MM.1S (cell line): ENCODE data around the gene BLOC1S1.

ENCODE experiments used
- DNase-seq: peaks from one replicate; pipeline ENCODE4 v3.0.0-alpha.2; 2015
- H2AFZ ChIP-seq: fragments of 300-600 bp; sonication (generic); 2 replicates; pipeline ENCODE4 v1.6.0; 2016; ENCODE audit warnings: antibody characterized with exemption, low read length
- H3F3A ChIP-seq: fragments of 300-600 bp; sonication (generic); 2 replicates; pipeline ENCODE4 v1.6.1; 2016; ENCODE audit warnings: mild to moderate bottlenecking, antibody characterized with exemption, low read length, moderate library complexity, mixed read lengths; ENCODE audit not compliant: insufficient read depth
- H3K27ac ChIP-seq: fragments of 300-600 bp; sonication (generic); 2 replicates; pipeline ENCODE4 v1.5.1; 2016; ENCODE audit warnings: mild to moderate bottlenecking, low read length
- H3K27me3 ChIP-seq: fragments of 300-600 bp; sonication (generic); replicated peaks from 2 replicates; pipeline ENCODE4 v1.6.0; 2016; ENCODE audit warnings: low read length; ENCODE audit not compliant: insufficient read depth
- H3K36me3 ChIP-seq: fragments of 300-600 bp; sonication (generic); replicated peaks from 2 replicates; pipeline ENCODE4 v1.6.1; 2016; ENCODE audit warnings: mild to moderate bottlenecking, low read length, mixed read lengths; ENCODE audit not compliant: insufficient read depth
- H3K4me1 ChIP-seq: fragments of 300-600 bp; sonication (generic); 2 replicates; pipeline ENCODE4 v1.6.1; 2016; ENCODE audit warnings: low read length, mixed read lengths
- H3K4me2 ChIP-seq: fragments of 300-600 bp; sonication (generic); 2 replicates; pipeline ENCODE4 v1.6.0; 2016; ENCODE audit warnings: low read depth, low read length
- H3K4me3 ChIP-seq: fragments of 300-600 bp; sonication (generic); 2 replicates; pipeline ENCODE4 v1.5.1; 2016; ENCODE audit warnings: low read length, mixed read lengths
- H3K79me2 ChIP-seq: fragments of 300-600 bp; sonication (generic); 2 replicates; pipeline ENCODE4 v1.6.1; 2016; ENCODE audit warnings: mixed run types, low read length, mixed read lengths
- H3K9ac ChIP-seq: fragments of 300-600 bp; sonication (generic); 2 replicates; pipeline ENCODE4 v1.6.1; 2016; ENCODE audit warnings: low read length, mixed read lengths
- H3K9me2 ChIP-seq: fragments of 300-600 bp; sonication (generic); replicated peaks from 2 replicates; pipeline ENCODE4 v1.6.1; 2016; ENCODE audit warnings: mild to moderate bottlenecking, low read length, mixed read lengths; ENCODE audit not compliant: insufficient read depth
- H3K9me3 ChIP-seq: fragments of 300-600 bp; sonication (generic); replicated peaks from 2 replicates; pipeline ENCODE4 v1.6.1; 2016; ENCODE audit warnings: mild to moderate bottlenecking, low read length, mixed read lengths; ENCODE audit not compliant: insufficient read depth
- H4K20me1 ChIP-seq: fragments of 300-600 bp; sonication (generic); 2 replicates; pipeline ENCODE4 v1.6.1; 2016; ENCODE audit warnings: mild to moderate bottlenecking, low read length, moderate library complexity, mixed read lengths; ENCODE audit not compliant: insufficient read depth
- EZH2 ChIP-seq: fragments of 300-600 bp; sonication (generic); optimal IDR thresholded peaks from 2 replicates; pipeline ENCODE3; 2017; ENCODE audit warnings: low read depth, mild to moderate bottlenecking, antibody characterized with exemption, low read length, mixed read lengths
- EZH2phosphoT487 ChIP-seq: fragments of 300-600 bp; sonication (generic); IDR thresholded peaks from 2 replicates; pipeline ENCODE4 v1.6.1; 2018; ENCODE audit warnings: antibody characterized with exemption, low read length
- TF ChIP-seq, protein P1 (sequence below): fragments of 300-600 bp; sonication (generic); IDR thresholded peaks from 2 replicates; pipeline ENCODE4 v1.5.1; 2016; ENCODE audit warnings: antibody characterized with exemption, low read length, mixed read lengths

The BLOC1S1 gene

DNA sequence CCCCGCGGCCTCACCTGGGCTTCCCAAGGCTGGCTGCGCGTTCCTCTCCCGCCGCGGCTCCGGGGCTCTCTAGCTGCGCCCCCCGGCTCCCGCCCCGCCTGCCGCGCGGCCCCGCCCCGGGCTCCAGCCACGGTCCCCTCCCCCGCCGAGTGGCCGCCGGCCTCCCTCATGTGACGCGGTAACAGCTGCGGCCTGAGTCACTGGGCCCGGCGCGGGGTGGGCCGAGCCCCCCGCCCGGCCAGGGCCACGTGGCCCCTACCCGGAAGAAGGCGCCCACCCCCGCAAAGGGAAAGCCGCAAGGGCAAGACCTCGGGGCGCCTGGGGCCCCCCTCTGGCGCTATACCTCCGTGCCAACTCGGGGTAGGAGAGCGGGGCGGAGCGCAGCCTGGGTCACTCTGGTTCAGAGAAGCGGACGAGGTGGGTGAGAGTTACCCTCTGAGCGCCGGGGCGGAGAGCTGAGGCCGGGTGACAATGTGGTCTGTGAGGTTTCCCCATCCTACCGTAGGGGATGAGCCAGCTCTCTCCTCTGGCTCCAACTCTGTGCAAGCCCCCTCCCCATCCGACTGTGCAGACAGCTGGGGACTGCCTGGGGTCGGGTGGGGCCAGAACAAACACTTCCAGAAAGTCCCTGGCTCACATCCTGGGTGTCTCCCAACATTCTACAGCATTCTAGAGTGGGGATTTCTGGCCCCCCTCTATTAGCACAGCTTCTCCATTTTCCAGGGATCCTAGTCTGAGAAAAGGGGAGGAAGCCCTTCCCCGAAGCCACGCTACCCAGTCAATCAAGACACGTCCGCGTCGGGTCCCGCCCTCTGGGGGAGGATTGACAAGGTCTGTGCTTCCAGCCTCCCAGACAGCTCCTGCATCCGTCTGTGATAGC lies 13.3 kb downstream of the BLOC1S1 start, which contains the start of gene CD63:
TSS of gene CD63 (minus strand) at position 71 of the 880 bp plus-strand sequence. CDS start 668 bp downstream, outside the sequence.
- TF ChIP-seq, protein P1, sequence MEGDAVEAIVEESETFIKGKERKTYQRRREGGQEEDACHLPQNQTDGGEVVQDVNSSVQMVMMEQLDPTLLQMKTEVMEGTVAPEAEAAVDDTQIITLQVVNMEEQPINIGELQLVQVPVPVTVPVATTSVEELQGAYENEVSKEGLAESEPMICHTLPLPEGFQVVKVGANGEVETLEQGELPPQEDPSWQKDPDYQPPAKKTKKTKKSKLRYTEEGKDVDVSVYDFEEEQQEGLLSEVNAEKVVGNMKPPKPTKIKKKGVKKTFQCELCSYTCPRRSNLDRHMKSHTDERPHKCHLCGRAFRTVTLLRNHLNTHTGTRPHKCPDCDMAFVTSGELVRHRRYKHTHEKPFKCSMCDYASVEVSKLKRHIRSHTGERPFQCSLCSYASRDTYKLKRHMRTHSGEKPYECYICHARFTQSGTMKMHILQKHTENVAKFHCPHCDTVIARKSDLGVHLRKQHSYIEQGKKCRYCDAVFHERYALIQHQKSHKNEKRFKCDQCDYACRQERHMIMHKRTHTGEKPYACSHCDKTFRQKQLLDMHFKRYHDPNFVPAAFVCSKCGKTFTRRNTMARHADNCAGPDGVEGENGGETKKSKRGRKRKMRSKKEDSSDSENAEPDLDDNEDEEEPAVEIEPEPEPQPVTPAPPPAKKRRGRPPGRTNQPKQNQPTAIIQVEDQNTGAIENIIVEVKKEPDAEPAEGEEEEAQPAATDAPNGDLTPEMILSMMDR, result no peak
- TF ChIP-seq EZH2phosphoT487, result no peak
- TF ChIP-seq EZH2, result no peak
- Histone ChIP-seq H2AFZ (peak within 1 kb of the TSS; percentile 80), H3K4me3 (peak within 1 kb of the TSS; percentile 81), H3K27me3 (no peaks in the 10 kb centered on the region), H3K4me1 (peaks cover 16% of the 10 kb centered on the region), H3K27ac (peak within 1 kb of the TSS; percentile 43; the same call in 1 of the 2 replicates), H3K36me3 (no peaks in the 10 kb centered on the region), H3K9me2 (no peaks in the 10 kb centered on the region), H3F3A (no peaks in the 10 kb centered on the region), H3K79me2 (peaks cover 15% of the 10 kb centered on the region), H3K9me3 (no peaks in the 10 kb centered on the region), H3K4me2 (peak within 1 kb of the TSS; percentile 95), H3K9ac (peak within 1 kb of the TSS; percentile 77), H4K20me1 (no peaks in the 10 kb centered on the region)
- DNase-seq, result peak; percentile 70

DNA sequence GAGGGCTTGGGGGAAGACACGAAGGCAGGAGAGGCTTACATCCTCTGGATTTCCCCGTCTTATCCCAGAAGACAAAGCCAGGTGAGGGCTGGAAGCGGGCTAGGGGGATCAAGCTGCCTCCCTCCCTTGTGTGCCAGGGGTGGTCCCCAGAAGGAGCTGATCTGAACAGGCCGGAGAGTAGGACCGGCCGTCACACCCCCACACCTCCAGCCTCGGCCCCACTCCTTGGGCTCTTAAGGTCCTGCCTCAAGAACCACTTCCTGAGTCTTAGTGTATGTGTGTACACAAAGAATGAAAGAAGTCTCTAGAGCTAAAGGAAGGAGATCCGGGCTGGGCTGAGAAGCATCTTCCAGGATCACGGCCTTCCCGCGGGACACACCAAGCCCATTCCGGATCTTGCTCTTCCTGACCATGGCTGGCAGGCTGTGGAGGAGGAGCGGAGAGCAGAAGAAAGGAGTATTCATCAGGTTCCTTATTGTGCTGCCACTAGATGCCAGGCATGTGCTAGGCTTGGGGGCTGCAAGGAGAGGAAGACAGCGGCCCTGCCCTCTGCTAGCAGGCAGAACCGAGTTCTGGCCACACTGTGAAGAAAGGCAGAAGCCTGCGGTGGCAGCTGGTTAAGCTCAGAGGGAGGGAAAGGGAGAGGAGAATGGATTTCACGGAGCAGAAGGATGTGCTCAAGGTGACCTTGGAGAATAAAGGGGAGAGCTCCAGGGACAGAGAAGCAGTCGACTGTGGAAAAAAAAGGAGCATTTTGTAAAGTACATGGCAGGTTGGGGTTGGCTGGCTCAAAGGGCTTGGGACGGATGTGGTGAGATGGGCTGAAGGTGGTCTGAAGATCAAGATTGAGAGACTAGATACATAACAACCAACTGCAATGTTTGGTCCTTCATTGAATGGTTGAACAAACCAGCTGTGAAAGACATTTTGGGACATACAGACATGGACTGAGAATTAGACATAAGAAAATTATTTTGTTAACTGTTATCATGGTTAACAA lies 14.3 kb downstream of the BLOC1S1 start:
- no peaks in the 10 kb centered on the region for H3K36me3 ChIP-seq
- H3K27ac ChIP-seq, result no peak overlapping the region
- H3K27me3 ChIP-seq, result no peaks in the 10 kb centered on the region
- H3K4me3 ChIP-seq, result peak overlapping the region; percentile 81
- no peaks in the 10 kb centered on the region for H4K20me1 ChIP-seq
- TF ChIP-seq EZH2 (no peak), EZH2phosphoT487 (no peak)
- TF ChIP-seq, protein P1, result no peak
- H2AFZ ChIP-seq, result peak overlapping the region; percentile 80
- H3K79me2 ChIP-seq, result peaks cover 15% of the 10 kb centered on the region
- no peaks in the 10 kb centered on the region for H3K9me3 ChIP-seq
- H3F3A ChIP-seq, result no peaks in the 10 kb centered on the region
- H3K4me2 ChIP-seq, result peak overlapping the region; percentile 95
- H3K9ac ChIP-seq, result peak overlapping the region; percentile 77; the same call in 1 of the 2 replicates
- peaks cover 16% of the 10 kb centered on the region for H3K4me1 ChIP-seq
- no peak for DNase-seq
- no peaks in the 10 kb centered on the region for H3K9me2 ChIP-seq

DNA sequence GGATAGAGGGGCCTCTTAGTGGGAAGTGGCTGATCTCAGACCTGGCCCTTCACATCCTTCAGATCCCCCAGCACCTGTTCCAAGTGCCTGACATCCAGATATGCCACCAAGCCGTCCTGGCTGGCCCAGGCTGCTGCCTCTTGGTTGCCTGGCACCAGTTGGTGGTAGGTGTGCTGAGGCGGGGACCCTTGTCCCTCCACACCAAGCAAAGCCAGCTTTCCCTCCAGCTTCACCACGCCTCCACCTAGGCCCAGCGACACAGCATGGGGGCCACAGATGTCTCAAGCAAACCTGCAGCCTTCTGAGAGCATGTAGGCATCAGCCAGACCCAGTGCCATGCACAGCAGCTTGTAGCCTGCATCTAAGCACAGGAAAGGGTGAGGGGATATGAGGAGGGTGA lies 16.4 kb downstream of the BLOC1S1 start:
- no peaks in the 10 kb centered on the region for H3K9me3 ChIP-seq
- no peak overlapping the region for H3K9ac ChIP-seq
- H3K4me2 ChIP-seq, result no peak overlapping the region
- H3K27me3 ChIP-seq, result no peaks in the 10 kb centered on the region
- H3K27ac ChIP-seq, result no peak overlapping the region
- H4K20me1 ChIP-seq, result no peaks in the 10 kb centered on the region
- TF ChIP-seq, protein P1, result no peak
- TF ChIP-seq EZH2phosphoT487, result no peak
- TF ChIP-seq EZH2, result no peak
- H3F3A ChIP-seq, result no peaks in the 10 kb centered on the region
- no peak for DNase-seq
- H3K36me3 ChIP-seq, result no peaks in the 10 kb centered on the region
- no peak overlapping the region for H2AFZ ChIP-seq
- H3K9me2 ChIP-seq, result no peaks in the 10 kb centered on the region
- H3K79me2 ChIP-seq, result peaks cover 11% of the 10 kb centered on the region
- H3K4me3 ChIP-seq, result no peak overlapping the region
- peaks cover 19% of the 10 kb centered on the region for H3K4me1 ChIP-seq
